Astrocyte (in vitro differentiated cells and primary cell): ENCODE data around the gene LBP. TPM values are rescaled to one million over a fixed set of nuclear protein-coding genes. Genes with fewer than 3 reads are reported as not detected.

Source experiments
- DNase-seq: peaks from one replicate; pipeline ENCODE4 v3.0.0-alpha.2; 2010; ENCODE audit warnings: low read depth
- FAIRE-seq: peaks from 2 replicates; lab custom pipeline; 2011; peaks lifted over from hg19 to GRCh38; lab: Jason Lieb, UNC
- H2AFZ ChIP-seq: 2 replicates; pipeline ENCODE4 v1.6.0; 2012; ENCODE audit warnings: low read depth, low read length, inconsistent platforms
- H3K27ac ChIP-seq: 2 replicates; pipeline ENCODE4 v1.5.1; 2011; ENCODE audit warnings: low read depth, low read length, inconsistent platforms
- H3K27me3 ChIP-seq: 2 replicates; pipeline ENCODE4 v1.6.0; 2011; ENCODE audit warnings: low read length, inconsistent platforms; ENCODE audit not compliant: insufficient read depth
- H3K36me3 ChIP-seq: 2 replicates; pipeline ENCODE4 v1.5.1; 2011; ENCODE audit warnings: low read length, inconsistent platforms; ENCODE audit not compliant: insufficient read depth
- H3K4me1 ChIP-seq: 2 replicates; pipeline ENCODE4 v1.5.1; 2011; ENCODE audit warnings: low read length, inconsistent platforms; ENCODE audit not compliant: insufficient read depth
- H3K4me2 ChIP-seq: 2 replicates; pipeline ENCODE4 v1.6.0; 2012; ENCODE audit warnings: low read length, inconsistent platforms
- H3K4me3 ChIP-seq: 2 replicates; pipeline ENCODE4 v1.5.1; 2011; ENCODE audit warnings: low read depth, mild to moderate bottlenecking, low read length, inconsistent platforms; ENCODE audit not compliant: insufficient read depth
- H3K79me2 ChIP-seq: 2 replicates; pipeline ENCODE4 v1.6.0; 2012; ENCODE audit warnings: mild to moderate bottlenecking, low read length, inconsistent platforms; ENCODE audit not compliant: insufficient read depth
- H3K9ac ChIP-seq: 2 replicates; pipeline ENCODE4 v1.6.0; 2012; ENCODE audit warnings: mild to moderate bottlenecking, low read length, inconsistent platforms
- H3K9me3 ChIP-seq: 2 replicates; pipeline ENCODE4 v1.5.1; 2012; ENCODE audit warnings: low read depth, mild to moderate bottlenecking, low read length, inconsistent platforms; ENCODE audit not compliant: insufficient read depth
- H4K20me1 ChIP-seq: 2 replicates; pipeline ENCODE4 v1.6.0; 2012; ENCODE audit warnings: low read length, inconsistent platforms; ENCODE audit not compliant: insufficient read depth
- H3K27ac Mint-ChIP-seq: one replicate; pipeline ENCODE4 v1.8.0; 2021; ENCODE audit warnings: mild to moderate bottlenecking, mixed read lengths; ENCODE audit not compliant: unreplicated experiment
- H3K27me3 Mint-ChIP-seq: one replicate; pipeline ENCODE4 v1.8.0; 2021; ENCODE audit warnings: low read depth, mixed read lengths; ENCODE audit not compliant: unreplicated experiment
- H3K36me3 Mint-ChIP-seq: one replicate; pipeline ENCODE4 v1.8.0; 2021; ENCODE audit warnings: low read depth, mixed read lengths; ENCODE audit not compliant: unreplicated experiment
- H3K4me1 Mint-ChIP-seq: one replicate; pipeline ENCODE4 v1.8.0; 2021; ENCODE audit warnings: low read depth, mixed read lengths; ENCODE audit not compliant: unreplicated experiment
- H3K4me3 Mint-ChIP-seq: one replicate; pipeline ENCODE4 v1.8.0; 2021; ENCODE audit warnings: mild to moderate bottlenecking, moderate library complexity, mixed read lengths; ENCODE audit not compliant: unreplicated experiment
- H3K9me3 Mint-ChIP-seq: one replicate; pipeline ENCODE4 v1.8.0; 2021; ENCODE audit warnings: mild to moderate bottlenecking, mixed read lengths; ENCODE audit not compliant: unreplicated experiment
- CTCF ChIP-seq: IDR thresholded peaks from 2 replicates; pipeline ENCODE4 v1.5.1; 2011; ENCODE audit warnings: low read depth, mild to moderate bottlenecking, inconsistent platforms, low read length, moderate library complexity; ENCODE audit not compliant: insufficient read depth
- EZH2 ChIP-seq: IDR thresholded peaks from 2 replicates; pipeline ENCODE4 v1.6.1; 2012; ENCODE audit warnings: mild to moderate bottlenecking, low read length, inconsistent platforms; ENCODE audit not compliant: insufficient read depth
- total RNA-seq: library from RNA; stranded (reverse); gene quantifications from 2 replicates; pipeline ENCODE4 v1.2.1, GENCODE V29; 2021

Gene LBP
- total RNA-seq, 1 donor from 2014 or later: not detected

DNA sequence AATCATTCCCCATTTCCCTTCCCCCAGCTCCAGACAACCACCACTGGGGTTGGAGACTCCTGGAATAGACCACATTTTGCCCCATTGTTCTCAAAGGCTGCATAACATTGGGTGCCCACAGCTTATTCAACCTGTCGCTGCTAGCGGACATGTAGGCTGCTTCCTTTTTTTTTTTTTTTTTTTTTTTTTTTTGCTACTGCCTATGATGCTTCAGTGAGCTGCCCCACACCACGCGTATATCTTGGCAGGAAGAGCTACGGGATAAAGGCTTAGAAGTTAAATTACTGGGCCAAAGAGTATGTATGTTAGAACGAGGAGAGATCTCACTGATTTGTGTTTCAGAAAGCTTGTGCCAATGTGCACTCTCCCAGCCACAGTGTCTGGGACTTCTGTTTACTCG, 7.0 kb downstream of the LBP start:
- Histone ChIP-seq H3K36me3 (no peaks in the 10 kb centered on the region), H2AFZ (no peak overlapping the region), H3K27ac (no peak overlapping the region), H3K79me2 (no peaks in the 10 kb centered on the region), H3K4me1 (peaks cover 6% of the 10 kb centered on the region), H4K20me1 (no peaks in the 10 kb centered on the region), H3K9ac (no peak overlapping the region), H3K27me3 (no peaks in the 10 kb centered on the region), H3K4me3 (no peak overlapping the region), H3K4me2 (no peak overlapping the region), H3K9me3 (no peaks in the 10 kb centered on the region)
- DNase-seq: no peak
- Mint-ChIP-seq H3K4me3 (no peak overlapping the region), H3K27ac (no peak overlapping the region), H3K36me3 (no peaks in the 10 kb centered on the region), H3K4me1 (peaks cover 7% of the 10 kb centered on the region), H3K9me3 (no peaks in the 10 kb centered on the region), H3K27me3 (peaks cover 29% of the 10 kb centered on the region)
- TF ChIP-seq EZH2: no peak
- no peak for TF ChIP-seq CTCF
- no peak for FAIRE-seq

GRCh38 chr20:38354227-38354626, 7.9 kb downstream of the LBP start:
- H3K4me3 ChIP-seq: no peak overlapping the region
- Mint-ChIP-seq H3K27me3 (peaks cover 30% of the 10 kb centered on the region), H3K36me3 (no peaks in the 10 kb centered on the region), H3K4me3 (no peak overlapping the region), H3K27ac (no peak overlapping the region), H3K4me1 (peaks cover 7% of the 10 kb centered on the region), H3K9me3 (no peaks in the 10 kb centered on the region)
- H3K36me3 ChIP-seq: no peaks in the 10 kb centered on the region
- no peak for DNase-seq
- no peaks in the 10 kb centered on the region for H3K79me2 ChIP-seq
- no peak for FAIRE-seq
- H3K9me3 ChIP-seq: no peaks in the 10 kb centered on the region
- H4K20me1 ChIP-seq: no peaks in the 10 kb centered on the region
- no peak for TF ChIP-seq EZH2
- TF ChIP-seq CTCF: no peak
- H3K4me1 ChIP-seq: peaks cover 6% of the 10 kb centered on the region
- no peaks in the 10 kb centered on the region for H3K27me3 ChIP-seq
- H2AFZ ChIP-seq: no peak overlapping the region
- H3K27ac ChIP-seq: no peak overlapping the region
- no peak overlapping the region for H3K9ac ChIP-seq
- H3K4me2 ChIP-seq: no peak overlapping the region

DNA sequence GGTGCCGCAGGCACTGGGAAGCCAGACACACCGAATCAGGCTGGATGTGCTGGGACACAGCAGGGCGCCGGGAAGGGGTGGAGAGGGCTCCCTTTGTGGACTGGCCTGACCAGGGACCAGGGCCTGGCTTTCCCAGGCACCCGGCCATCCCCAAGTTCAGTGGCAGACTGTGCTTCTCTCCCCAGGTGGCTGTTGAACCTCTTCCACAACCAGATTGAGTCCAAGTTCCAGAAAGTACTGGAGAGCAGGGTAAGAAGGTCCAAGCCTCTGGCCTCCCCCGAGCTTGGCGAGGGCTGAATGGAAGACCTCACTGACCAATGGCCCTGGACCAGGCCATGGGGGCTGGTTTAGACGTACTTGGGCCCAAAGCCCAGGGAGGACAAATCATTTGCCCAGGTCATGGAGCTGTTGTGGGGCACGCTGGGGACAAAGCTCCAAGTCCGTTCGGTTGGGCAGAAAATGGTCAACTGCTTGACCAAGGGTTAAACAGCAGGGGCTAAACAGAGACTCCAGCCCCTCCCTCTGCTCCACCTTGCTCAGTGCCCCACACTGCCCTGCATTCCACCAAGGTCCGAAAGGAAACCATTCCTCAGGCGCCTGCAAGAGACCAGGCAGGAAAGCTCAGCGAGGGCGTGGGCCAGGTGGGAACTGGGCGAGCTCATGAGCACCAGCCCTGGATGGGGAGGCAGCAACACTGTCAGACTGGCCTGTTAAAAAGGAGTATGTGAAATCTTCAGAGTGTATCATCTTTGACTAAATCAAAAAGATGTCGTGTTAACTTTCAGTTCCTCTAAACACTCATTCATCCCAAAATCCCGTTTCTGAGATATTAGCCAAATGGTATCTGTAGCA, 9.1 kb downstream of the LBP start:
- H4K20me1 ChIP-seq: no peaks in the 10 kb centered on the region
- no peak overlapping the region for H3K27ac ChIP-seq
- H3K4me1 Mint-ChIP-seq: peaks cover 7% of the 10 kb centered on the region
- H3K27me3 ChIP-seq: no peaks in the 10 kb centered on the region
- H3K9ac ChIP-seq: no peak overlapping the region
- no peaks in the 10 kb centered on the region for H3K9me3 Mint-ChIP-seq
- no peaks in the 10 kb centered on the region for H3K9me3 ChIP-seq
- H3K27ac Mint-ChIP-seq: no peak overlapping the region
- peaks cover 6% of the 10 kb centered on the region for H3K4me1 ChIP-seq
- H3K4me3 Mint-ChIP-seq: no peak overlapping the region
- peaks cover 18% of the 10 kb centered on the region for H3K27me3 Mint-ChIP-seq
- H3K79me2 ChIP-seq: no peaks in the 10 kb centered on the region
- no peak overlapping the region for H3K4me3 ChIP-seq
- no peaks in the 10 kb centered on the region for H3K36me3 Mint-ChIP-seq
- FAIRE-seq (no peak), DNase-seq (no peak)
- TF ChIP-seq CTCF (no peak), EZH2 (no peak)
- no peak overlapping the region for H2AFZ ChIP-seq
- no peak overlapping the region for H3K4me2 ChIP-seq
- no peaks in the 10 kb centered on the region for H3K36me3 ChIP-seq
